Karpas-422 (cell line): ENCODE data around the gene ATRNL1. TPM values are rescaled to one million over a fixed set of nuclear protein-coding genes. Genes with fewer than 3 reads are reported as not detected.

Source experiments
- DNase-seq: peaks from one replicate; pipeline ENCODE4 v3.0.0-alpha.2; 2015
- H2AFZ ChIP-seq: fragments of 200-600 bp; sonication (generic); 2 replicates; pipeline ENCODE4 v1.6.1; 2014; ENCODE audit warnings: antibody characterized with exemption, low read length, mixed read lengths
- H3K27ac ChIP-seq: fragments of 200-600 bp; sonication (generic); 2 replicates; pipeline ENCODE4 v1.5.1; 2014; ENCODE audit warnings: mild to moderate bottlenecking, low read length, moderate library complexity
- H3K27me3 ChIP-seq: fragments of 200-600 bp; sonication (generic); 2 replicates; pipeline ENCODE4 v1.6.1; 2014; ENCODE audit warnings: low read length, mixed read lengths
- H3K36me3 ChIP-seq: fragments of 200-600 bp; sonication (generic); 2 replicates; pipeline ENCODE4 v1.6.1; 2014; ENCODE audit warnings: low read length, mixed read lengths; ENCODE audit not compliant: insufficient read depth
- H3K4me1 ChIP-seq: fragments of 200-600 bp; sonication (generic); 2 replicates; pipeline ENCODE4 v1.6.1; 2014; ENCODE audit warnings: mild to moderate bottlenecking, low read length, mixed read lengths
- H3K4me2 ChIP-seq: fragments of 200-600 bp; sonication (generic); 2 replicates; pipeline ENCODE4 v1.6.1; 2014; ENCODE audit warnings: low read length, low read depth, mild to moderate bottlenecking; ENCODE audit not compliant: poor library complexity, severe bottlenecking
- H3K4me3 ChIP-seq: fragments of 200-600 bp; sonication (generic); 2 replicates; pipeline ENCODE4 v1.5.1; 2014; ENCODE audit warnings: mild to moderate bottlenecking, antibody characterized with exemption, low read length, mixed read lengths
- H3K79me2 ChIP-seq: fragments of 200-600 bp; sonication (generic); 2 replicates; pipeline ENCODE4 v1.6.1; 2014; ENCODE audit warnings: mild to moderate bottlenecking, low read length, mixed read lengths
- H3K9ac ChIP-seq: fragments of 200-600 bp; sonication (generic); 2 replicates; pipeline ENCODE4 v1.6.0; 2014; ENCODE audit warnings: low read length
- H3K9me2 ChIP-seq: fragments of 200-600 bp; sonication (generic), shearing (Covaris generic); replicated peaks from 2 replicates; pipeline ENCODE4 v1.6.0; 2014; ENCODE audit warnings: mild to moderate bottlenecking, low read length, moderate library complexity; ENCODE audit not compliant: insufficient read depth
- H3K9me3 ChIP-seq: fragments of 300-700, 200-600 bp; sonication (generic); 2 replicates; pipeline ENCODE4 v1.6.1; 2014; ENCODE audit warnings: low read length, mixed read lengths
- H4K20me1 ChIP-seq: fragments of 200-600 bp; sonication (generic); 2 replicates; pipeline ENCODE4 v1.6.1; 2014; ENCODE audit warnings: mild to moderate bottlenecking, antibody characterized with exemption, low read length, low read depth; ENCODE audit not compliant: insufficient read depth
- total RNA-seq: library from RNA; depleted of rRNA; stranded (reverse); fragments of >200 nt; shearing (Covaris generic); gene quantifications from 2 replicates; pipeline ENCODE4 v1.2.3, GENCODE V29; 2014; ENCODE audit warnings: low replicate concordance

ATRNL1 gene
- total RNA-seq, 1 experiment from 2014 or later = not detected

DNA sequence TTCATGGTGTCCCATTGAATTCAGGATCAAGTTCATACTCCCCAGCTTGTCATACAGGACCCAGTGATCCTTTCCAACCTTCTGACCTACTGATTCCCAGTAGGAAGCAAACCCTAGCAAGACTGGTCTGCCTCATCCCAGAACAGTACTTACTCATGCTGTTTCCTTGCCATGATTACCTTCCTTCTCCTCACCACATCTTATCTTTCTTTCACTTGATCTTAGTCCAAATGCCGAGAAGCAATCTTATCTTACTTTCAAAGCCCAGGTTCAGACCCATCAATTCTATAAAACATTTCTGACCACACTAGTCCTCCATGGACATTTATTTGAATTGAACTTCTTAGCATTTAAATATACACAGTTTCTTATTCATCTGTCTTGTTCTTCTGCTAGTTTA lies 26.6 kb upstream of the ATRNL1 start:
- no peak overlapping the region for H3K4me3 ChIP-seq
- no peaks in the 10 kb centered on the region for H3K4me1 ChIP-seq
- no peaks in the 10 kb centered on the region for H4K20me1 ChIP-seq
- H3K27ac ChIP-seq = no peak overlapping the region
- H3K27me3 ChIP-seq = no peaks in the 10 kb centered on the region
- H3K79me2 ChIP-seq = no peaks in the 10 kb centered on the region
- H3K9ac ChIP-seq = no peak overlapping the region
- no peak overlapping the region for H2AFZ ChIP-seq
- DNase-seq = no peak
- no peak overlapping the region for H3K4me2 ChIP-seq
- no peaks in the 10 kb centered on the region for H3K9me2 ChIP-seq
- no peaks in the 10 kb centered on the region for H3K36me3 ChIP-seq
- H3K9me3 ChIP-seq = no peaks in the 10 kb centered on the region

- no peak overlapping the region for H3K9ac ChIP-seq
- H4K20me1 ChIP-seq = no peaks in the 10 kb centered on the region
- no peaks in the 10 kb centered on the region for H3K9me3 ChIP-seq
- H3K4me3 ChIP-seq = no peak overlapping the region
- no peak overlapping the region for H3K4me2 ChIP-seq
- DNase-seq = no peak
- H3K79me2 ChIP-seq = no peaks in the 10 kb centered on the region
- no peak overlapping the region for H3K27ac ChIP-seq
- no peaks in the 10 kb centered on the region for H3K36me3 ChIP-seq
- no peaks in the 10 kb centered on the region for H3K27me3 ChIP-seq
- no peaks in the 10 kb centered on the region for H3K9me2 ChIP-seq
- H3K4me1 ChIP-seq = no peaks in the 10 kb centered on the region
- no peak overlapping the region for H2AFZ ChIP-seq
These were observed 19.4 kb upstream of the ATRNL1 start for GRCh38 chr10:115073796-115074195.

- no peak overlapping the region for H2AFZ ChIP-seq
- H3K4me3 ChIP-seq = no peak overlapping the region
- H3K4me2 ChIP-seq = no peak overlapping the region
- no peak overlapping the region for H3K9ac ChIP-seq
- no peaks in the 10 kb centered on the region for H4K20me1 ChIP-seq
- H3K36me3 ChIP-seq = no peaks in the 10 kb centered on the region
- no peak overlapping the region for H3K27ac ChIP-seq
- H3K27me3 ChIP-seq = no peaks in the 10 kb centered on the region
- no peaks in the 10 kb centered on the region for H3K79me2 ChIP-seq
- no peaks in the 10 kb centered on the region for H3K9me2 ChIP-seq
- H3K4me1 ChIP-seq = no peaks in the 10 kb centered on the region
- DNase-seq = no peak
- H3K9me3 ChIP-seq = no peaks in the 10 kb centered on the region
These were observed 10.7 kb upstream of the ATRNL1 start for GRCh38 chr10:115082506-115082905.

DNA sequence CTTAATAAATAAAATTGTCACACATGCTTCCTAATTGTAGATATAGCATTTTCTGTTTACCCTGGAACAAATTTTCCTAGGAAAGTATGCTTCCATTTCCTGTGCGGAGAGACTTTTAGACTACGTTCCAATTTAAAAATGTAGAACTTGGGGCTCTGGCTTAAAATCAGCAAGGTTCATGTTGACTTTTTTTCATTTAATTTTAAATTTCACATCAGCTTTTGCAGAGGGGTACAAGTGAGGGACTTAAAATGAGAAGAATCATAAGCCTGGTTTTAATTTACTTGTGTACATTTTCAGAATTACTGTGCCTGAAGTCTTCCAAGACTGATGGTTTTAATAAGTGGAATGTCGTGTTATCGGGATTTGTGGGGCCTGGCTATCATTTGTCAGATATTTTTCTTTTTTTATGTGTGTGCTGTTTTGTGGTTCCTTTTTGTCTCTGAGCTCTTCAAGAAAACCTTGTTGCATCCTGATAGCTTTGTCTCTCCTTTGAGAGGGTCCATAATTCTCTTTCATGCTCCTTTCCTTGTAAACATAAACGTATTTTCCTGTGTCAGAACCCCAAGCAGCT lies 8.8 kb upstream of the ATRNL1 start:
- H3K9ac ChIP-seq = no peak overlapping the region
- no peak overlapping the region for H3K4me3 ChIP-seq

DNA sequence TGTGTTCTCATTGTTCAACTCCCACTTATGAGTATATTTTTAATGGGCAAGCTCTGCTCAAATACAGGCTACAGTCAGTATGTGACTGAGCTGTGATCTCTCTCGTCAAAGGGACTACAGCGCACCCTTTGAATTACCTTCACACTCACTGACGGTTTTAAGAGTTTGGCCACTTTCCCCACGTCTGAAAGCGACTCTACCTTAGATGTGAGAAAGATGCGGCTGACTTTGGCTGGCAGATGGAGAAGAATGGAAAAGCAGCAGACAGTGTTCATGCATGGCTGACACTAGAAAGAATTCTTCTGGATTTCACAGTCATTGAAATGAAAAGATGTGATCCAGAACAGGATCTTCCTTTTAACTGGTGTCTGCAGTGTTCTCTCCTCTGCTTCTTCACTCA lies 2.0 kb upstream of the ATRNL1 start:
- H3K4me1 ChIP-seq = no peaks in the 10 kb centered on the region
- no peak overlapping the region for H3K4me2 ChIP-seq
- no peak overlapping the region for H2AFZ ChIP-seq
- H3K79me2 ChIP-seq = no peaks in the 10 kb centered on the region
- no peaks in the 10 kb centered on the region for H3K9me3 ChIP-seq
- no peaks in the 10 kb centered on the region for H3K27me3 ChIP-seq
- no peaks in the 10 kb centered on the region for H3K9me2 ChIP-seq
- no peaks in the 10 kb centered on the region for H3K36me3 ChIP-seq
- no peaks in the 10 kb centered on the region for H4K20me1 ChIP-seq
- DNase-seq = no peak
- no peak overlapping the region for H3K9ac ChIP-seq
- H3K4me3 ChIP-seq = no peak overlapping the region
- no peak overlapping the region for H3K27ac ChIP-seq

More for the DNA sequence above, 8.8 kb upstream of the ATRNL1 start:
- no peaks in the 10 kb centered on the region for H3K4me1 ChIP-seq
- no peaks in the 10 kb centered on the region for H3K9me3 ChIP-seq
- H3K9me2 ChIP-seq = no peaks in the 10 kb centered on the region
- no peaks in the 10 kb centered on the region for H3K27me3 ChIP-seq
- H3K27ac ChIP-seq = no peak overlapping the region
- no peak for DNase-seq
- H3K36me3 ChIP-seq = no peaks in the 10 kb centered on the region
- H4K20me1 ChIP-seq = no peaks in the 10 kb centered on the region
- H2AFZ ChIP-seq = no peak overlapping the region
- H3K4me2 ChIP-seq = no peak overlapping the region
- no peaks in the 10 kb centered on the region for H3K79me2 ChIP-seq

- H2AFZ ChIP-seq = no peak overlapping the region
- H3K4me3 ChIP-seq = no peak overlapping the region
These were observed 959 bp upstream of the ATRNL1 start for GRCh38 chr10:115092258-115092554.

DNA sequence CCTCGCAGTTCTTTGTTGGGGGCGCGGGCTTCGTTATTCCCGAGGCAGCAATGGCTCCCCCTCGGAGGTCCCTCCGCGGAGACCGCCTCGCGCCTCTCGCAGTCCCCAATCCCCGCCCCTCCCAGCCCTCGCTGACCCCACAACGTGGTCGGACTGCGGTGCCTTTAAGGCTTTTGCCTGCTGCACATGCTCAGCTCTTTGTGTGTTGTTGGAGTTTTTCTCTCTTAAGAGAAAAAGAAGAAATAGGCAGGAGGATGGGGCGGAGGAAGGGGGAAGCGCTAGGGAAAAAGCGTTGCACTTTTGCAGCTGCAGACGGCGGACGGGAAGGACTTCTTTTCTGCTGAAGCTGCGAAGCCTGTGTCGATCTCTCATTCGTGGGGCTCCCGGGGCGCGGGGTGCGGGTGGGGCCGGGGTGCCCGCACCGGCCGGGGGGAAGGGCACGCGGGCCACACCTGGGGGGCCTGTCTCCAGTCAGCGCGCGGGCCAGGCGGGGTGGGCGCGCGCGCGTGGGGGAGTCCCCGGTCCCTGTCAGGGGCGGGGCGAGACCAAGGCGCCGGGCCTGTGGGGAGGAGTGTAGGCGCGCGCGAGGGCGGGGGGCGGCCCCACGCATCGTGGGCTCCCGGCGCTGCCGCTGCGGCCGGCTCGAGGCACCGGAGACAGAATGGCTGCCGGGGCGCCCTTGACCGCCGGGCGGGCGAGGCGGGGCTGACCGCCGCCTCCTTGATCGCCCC lies 445 bp upstream of the ATRNL1 start:
- Histone ChIP-seq H3K79me2 (no peaks in the 10 kb centered on the region), H3K27me3 (no peaks in the 10 kb centered on the region), H3K27ac (no peak overlapping the region), H3K4me1 (no peaks in the 10 kb centered on the region), H3K4me2 (no peak overlapping the region), H3K36me3 (no peaks in the 10 kb centered on the region), H4K20me1 (no peaks in the 10 kb centered on the region), H3K9me2 (no peaks in the 10 kb centered on the region), H3K9ac (no peak overlapping the region), H3K9me3 (no peaks in the 10 kb centered on the region), H3K4me3 (no peak overlapping the region), H2AFZ (no peak overlapping the region)
- DNase-seq = no peak

More at GRCh38 chr10:115092258-115092554, 959 bp upstream of the ATRNL1 start:
- Histone ChIP-seq H3K9me2 (no peaks in the 10 kb centered on the region), H4K20me1 (no peaks in the 10 kb centered on the region), H3K4me2 (no peak overlapping the region), H3K27ac (no peak overlapping the region), H3K79me2 (no peaks in the 10 kb centered on the region), H3K4me1 (no peaks in the 10 kb centered on the region), H3K9ac (no peak overlapping the region), H3K36me3 (no peaks in the 10 kb centered on the region), H3K9me3 (no peaks in the 10 kb centered on the region), H3K27me3 (no peaks in the 10 kb centered on the region)
- no peak for DNase-seq

- Histone ChIP-seq H3K9me2 (no peaks in the 10 kb centered on the region), H3K27ac (no peak overlapping the region), H3K4me3 (no peak overlapping the region), H3K27me3 (no peaks in the 10 kb centered on the region), H3K79me2 (no peaks in the 10 kb centered on the region), H2AFZ (no peak overlapping the region), H3K4me1 (no peaks in the 10 kb centered on the region), H3K36me3 (no peaks in the 10 kb centered on the region), H4K20me1 (no peaks in the 10 kb centered on the region), H3K9me3 (no peaks in the 10 kb centered on the region), H3K4me2 (peak overlapping the region; percentile 29), H3K9ac (no peak overlapping the region)
- DNase-seq = no peak
These were observed 727 bp downstream of the ATRNL1 start for GRCh38 chr10:115093776-115094408.
